Embryonic facial prominence (tissue), 1 donor: Measurements from ENCODE around the gene GATAD1.
"Not testable (repeated sequence)": the region's sequence is repeated elsewhere in the genome, so short reads cannot be mapped to it uniquely, and the experiment has no call there.

Source experiments
- DNase-seq: peaks from one replicate; pipeline ENCODE4 v3.0.0-alpha.2; 2016; ENCODE audit errors: extremely low spot score

The GATAD1 gene

DNA sequence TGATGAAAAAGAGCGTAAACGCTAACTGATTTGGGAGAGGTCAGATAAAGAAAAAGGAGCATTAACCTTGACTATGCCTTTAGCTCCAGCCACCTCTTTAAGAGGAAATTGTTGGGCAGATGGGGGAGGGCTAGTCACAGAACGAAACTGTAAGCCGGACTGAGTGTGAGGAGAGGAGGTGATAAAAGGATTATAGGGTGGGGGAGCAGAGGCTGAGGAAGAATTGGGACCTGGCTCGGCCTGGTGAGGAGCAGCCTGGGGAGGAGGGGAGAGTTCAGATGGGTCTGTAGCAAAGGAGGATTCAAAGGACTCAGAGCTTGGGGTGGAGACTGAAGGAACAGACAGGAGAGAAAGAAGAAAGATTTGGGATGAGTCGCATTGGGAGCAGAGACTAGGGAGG, 36.3 kb downstream of the GATAD1 start:
- DNase-seq: not testable (repeated sequence)

DNA sequence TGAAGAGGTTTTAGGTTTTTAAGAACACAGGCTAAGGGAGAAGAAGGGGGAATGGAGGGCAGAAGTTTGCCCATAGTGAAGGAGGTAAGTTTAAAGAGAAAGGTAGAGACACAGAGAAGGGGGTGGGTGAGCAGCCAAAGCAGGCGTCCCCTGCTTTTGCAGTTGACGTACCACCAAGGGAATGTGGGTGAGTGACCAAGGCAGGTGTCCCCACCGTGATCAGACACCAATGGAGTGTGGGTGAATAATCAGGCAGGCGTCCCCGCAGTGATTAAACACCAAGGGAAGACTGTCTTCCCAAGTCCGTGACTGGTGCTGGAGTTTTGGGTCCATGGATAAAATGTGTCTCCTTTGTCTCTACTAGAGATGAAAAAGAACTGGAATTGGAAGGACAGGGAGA, 36.9 kb downstream of the GATAD1 start:
- DNase-seq: not testable (repeated sequence)

- DNase-seq: no peak
Measured at GRCh38 chr7:92485267-92485892, 38.1 kb downstream of the GATAD1 start.

- no peak for DNase-seq
Measured at GRCh38 chr7:92485974-92486373, 38.7 kb downstream of the GATAD1 start.

- DNase-seq: no peak
Measured at GRCh38 chr7:92487804-92488203, 40.5 kb downstream of the GATAD1 start.

DNA sequence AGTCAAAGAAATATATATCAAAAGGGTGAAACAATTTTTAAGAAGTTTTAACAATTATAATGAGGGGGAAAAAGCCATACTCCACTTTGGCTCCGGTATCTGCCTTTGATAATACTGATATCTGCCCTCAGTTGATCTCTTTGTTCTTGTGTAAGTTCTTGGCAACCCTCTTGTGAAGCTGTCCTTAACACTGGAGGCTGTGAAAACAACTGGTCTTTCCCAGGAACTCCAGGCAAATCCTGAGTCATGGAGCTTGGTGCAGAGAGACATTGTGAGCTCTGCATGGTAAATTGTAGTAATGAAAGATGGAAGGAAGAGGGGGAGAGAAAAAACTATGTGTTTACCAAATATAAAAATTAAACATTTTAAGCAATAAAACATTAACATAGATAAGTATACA, 42.4 kb downstream of the GATAD1 start:
- DNase-seq: no peak

- DNase-seq: no peak
Measured at GRCh38 chr7:92496876-92497275, 49.6 kb downstream of the GATAD1 start.

- DNase-seq: no peak
Measured at GRCh38 chr7:92498557-92498956, 51.3 kb downstream of the GATAD1 start.

DNA sequence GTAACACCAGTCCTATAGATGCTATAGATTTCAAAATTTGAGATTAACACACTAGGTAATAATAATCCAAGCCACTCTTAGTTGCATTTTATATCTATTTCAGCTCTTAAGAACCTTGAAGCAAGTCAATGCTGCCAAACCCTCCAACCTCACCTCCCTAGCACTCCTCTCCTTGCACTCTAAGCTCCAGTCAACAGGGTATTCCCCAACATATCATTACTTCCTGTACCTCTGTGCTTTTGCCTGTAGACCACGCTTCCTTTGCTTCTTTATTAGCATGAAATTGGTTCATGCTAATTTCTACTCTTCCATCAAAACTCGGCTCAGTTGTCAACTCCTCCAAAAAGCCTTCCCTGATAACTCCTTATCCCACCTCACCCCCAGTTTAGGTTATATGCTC, 56.5 kb downstream of the GATAD1 start:
- DNase-seq: no peak

DNA sequence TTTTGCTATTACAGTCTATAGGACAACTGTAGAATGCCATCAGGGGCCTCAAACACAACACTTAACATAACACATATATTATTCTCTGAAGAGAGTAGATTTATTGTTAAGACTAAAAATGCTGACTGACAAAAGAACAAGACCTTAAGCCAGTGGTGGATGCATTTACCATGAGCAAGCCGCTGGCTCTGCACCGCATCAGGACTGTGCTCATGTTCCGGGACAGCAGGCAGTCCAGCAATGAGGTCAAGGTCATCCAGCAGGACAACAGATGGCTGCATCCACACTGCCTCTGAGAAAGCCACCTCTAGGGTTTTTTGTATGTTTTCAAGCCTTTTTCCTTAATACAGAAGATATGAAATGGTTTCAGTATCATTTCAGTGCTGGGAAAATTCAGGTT, 57.3 kb downstream of the GATAD1 start:
- DNase-seq: no peak

GRCh38 chr7:92506363-92506762, 59.1 kb downstream of the GATAD1 start:
- DNase-seq: no peak

DNA sequence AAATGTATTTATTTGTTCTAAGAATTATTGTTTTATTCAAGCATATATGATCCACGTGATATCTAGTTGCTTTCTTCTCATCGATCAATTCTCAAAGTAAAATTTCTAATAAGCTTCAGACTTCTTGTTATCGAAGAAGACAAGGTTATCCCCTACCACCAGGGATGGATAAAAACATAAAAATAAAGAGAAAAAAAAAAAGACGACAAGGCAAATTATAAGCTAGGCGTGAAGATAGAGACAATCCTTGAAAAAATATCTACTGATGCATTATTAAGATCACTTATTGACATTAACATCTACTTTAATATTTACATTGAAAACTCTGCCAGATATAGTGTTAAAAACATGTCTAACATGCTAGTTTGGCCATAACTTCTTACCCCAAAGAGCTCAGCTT, 61.7 kb downstream of the GATAD1 start:
- no peak for DNase-seq
